Vagina (tissue), 2 donors: ENCODE results near the gene CYSRT1. TPM values are rescaled to one million over a fixed set of nuclear protein-coding genes. Genes with fewer than 3 reads are reported as not detected.

Experiments used
- DNase-seq, 2 donors: peaks; one replicate each; pipeline ENCODE4 v3.0.0-alpha.2; 2017; ENCODE audit errors: extremely low spot score in 2 of 2
- H3K27ac ChIP-seq: fragments of 200-600 bp; sonication (generic); one replicate; pipeline ENCODE4 v1.5.1; 2019
- H3K27me3 ChIP-seq: fragments of 200-600 bp; sonication (generic); one replicate; pipeline ENCODE4 v1.5.1; 2019
- H3K36me3 ChIP-seq, 2 donors: fragments of 200-600 bp; sonication (generic); one replicate each; pipeline ENCODE4 v1.5.1; 2017 to 2019
- H3K4me1 ChIP-seq: fragments of 200-600 bp; sonication (generic); one replicate; pipeline ENCODE4 v1.5.1; 2019
- H3K4me3 ChIP-seq, 2 donors: fragments of 200-600 bp; sonication (generic); 1 replicate in 1 of 2; 2 replicates in 1 of 2; pipeline ENCODE4 v1.5.1; 2016 to 2019
- H3K9me3 ChIP-seq: fragments of 200-600 bp; sonication (generic); one replicate; pipeline ENCODE4 v1.5.1; 2019
- CTCF ChIP-seq, 3 experiments: fragments of 450-650 bp in 2 of 3; fragments of 200-600 bp in 1 of 3; sonication (generic) in 1 of 3; IDR thresholded peaks; one replicate each; pipeline ENCODE4 v1.5.1; 2017 to 2019; ENCODE audit warnings: antibody characterized with exemption in 3 of 3, mild to moderate bottlenecking in 2 of 3, moderate library complexity in 2 of 3
- POLR2A ChIP-seq, 2 donors: fragments of 450-650 bp; IDR thresholded peaks; one replicate each; pipeline ENCODE4 v1.6.1; 2017; ENCODE audit warnings: antibody characterized with exemption in 2 of 2, mild to moderate bottlenecking in 2 of 2, moderate library complexity in 2 of 2
- POLR2AphosphoS5 ChIP-seq, 2 donors: sonication (generic); formaldehyde crosslinking; IDR thresholded peaks; one replicate each; pipeline ENCODE4 v1.9.0; 2017; ENCODE audit warnings: antibody characterized with exemption in 2 of 2, mild to moderate bottlenecking in 2 of 2, low read depth in 1 of 2; ENCODE audit not compliant: insufficient read depth in 1 of 2
- intact Hi-C: fragments of 100-400 bp; cut with DNase I; formaldehyde crosslinking; loops from one replicate; pipeline ENCODE4 v1.15.1; 2023
- total RNA-seq: library from RNA; depleted of rRNA; stranded (reverse); fragments of >200 nt; gene quantifications from one replicate; pipeline ENCODE4 v1.2.3, GENCODE V29; 2016

The CYSRT1 gene
- total RNA-seq, 1 donor from 2014 or later, result 24.3 TPM

- Histone ChIP-seq H3K4me3 (no peak overlapping the region), H3K36me3 (no peaks in the 10 kb centered on the region), H3K9me3 (no peaks in the 10 kb centered on the region), H3K27ac (no peak overlapping the region), H3K4me1 (peaks cover 36% of the 10 kb centered on the region), H3K27me3 (peaks cover 4% of the 10 kb centered on the region)
- intact Hi-C loops, result no loop called here
- no peak for TF ChIP-seq POLR2AphosphoS5 (IDR thresholded peaks at IDR 0.05; ENCODE audit: insufficient read depth in 1 of 2, low read depth in 1 of 2)
- no peak for TF ChIP-seq POLR2A (IDR thresholded peaks at IDR 0.05)
- TF ChIP-seq CTCF (IDR thresholded peaks at IDR 0.05), result no peak
- DNase-seq, result no peak
These were observed 9.9 kb downstream of the CYSRT1 start for GRCh38 chr9:137234758-137235423.

- peaks cover 41% of the 10 kb centered on the region for H3K4me1 ChIP-seq
- H3K9me3 ChIP-seq, result no peaks in the 10 kb centered on the region
- intact Hi-C loops, result no loop called here
- DNase-seq, result no peak
- H3K27me3 ChIP-seq, result peaks cover 4% of the 10 kb centered on the region
- no peak overlapping the region for H3K27ac ChIP-seq
- no peaks in the 10 kb centered on the region for H3K36me3 ChIP-seq
- H3K4me3 ChIP-seq, result peak overlapping the region; percentile 5 to 27
- no peak for TF ChIP-seq POLR2AphosphoS5 (IDR thresholded peaks at IDR 0.05; ENCODE audit: insufficient read depth in 1 of 2, low read depth in 1 of 2)
These were observed 10.7 kb downstream of the CYSRT1 start for GRCh38 chr9:137235424-137236237.

GRCh38 chr9:137236238-137236935, 11.4 kb downstream of the CYSRT1 start:
- Histone ChIP-seq H3K27ac (no peak overlapping the region), H3K9me3 (no peaks in the 10 kb centered on the region), H3K4me3 (peak overlapping the region; percentile 5 to 27), H3K36me3 (no peaks in the 10 kb centered on the region), H3K4me1 (peaks cover 41% of the 10 kb centered on the region), H3K27me3 (peaks cover 4% of the 10 kb centered on the region)
- intact Hi-C loops, result no loop called here
- TF ChIP-seq POLR2A (IDR thresholded peaks at IDR 0.05), result no peak
- TF ChIP-seq POLR2AphosphoS5 (IDR thresholded peaks at IDR 0.05; ENCODE audit: insufficient read depth in 1 of 2, low read depth in 1 of 2), result peak; percentile 40 to 49
- peak; percentile 88 to 98 (median 96) for TF ChIP-seq CTCF (IDR thresholded peaks at IDR 0.05)
- no peak for DNase-seq

GRCh38 chr9:137236936-137237421, 12.0 kb downstream of the CYSRT1 start:
- H3K36me3 ChIP-seq, result no peaks in the 10 kb centered on the region
- TF ChIP-seq CTCF (IDR thresholded peaks at IDR 0.05) (no peak), POLR2AphosphoS5 (IDR thresholded peaks at IDR 0.05; ENCODE audit: insufficient read depth in 1 of 2, low read depth in 1 of 2) (no peak), POLR2A (IDR thresholded peaks at IDR 0.05) (no peak)
- intact Hi-C loops, result no loop called here
- no peak for DNase-seq
- peak overlapping the region in 1 of 2 donors; percentile 27 for H3K4me3 ChIP-seq
- peaks cover 4% of the 10 kb centered on the region for H3K27me3 ChIP-seq
- H3K27ac ChIP-seq, result no peak overlapping the region
- H3K4me1 ChIP-seq, result peaks cover 45% of the 10 kb centered on the region
- no peaks in the 10 kb centered on the region for H3K9me3 ChIP-seq
